ENCODE results near the gene EFCAB6. TPM values are rescaled to one million over a fixed set of nuclear protein-coding genes. Genes with fewer than 3 reads are reported as not detected.

The EFCAB6 gene
- total RNA-seq, 1 donor: 0.86 TPM

GRCh38 chr22:43736651-43737050 is 75.5 kb downstream of the EFCAB6 start:
- DNase-seq (ENCODE audit: low read depth): no peak
- no peak overlapping the region for H3K4me3 ChIP-seq (ENCODE audit: low read depth, low read length)
- TF ChIP-seq CTCF (IDR thresholded peaks at IDR 0.05; ENCODE audit: insufficient read depth, low read depth, low read length): no peak

- H3K4me3 ChIP-seq (ENCODE audit: low read depth, low read length): no peak overlapping the region
- TF ChIP-seq CTCF (IDR thresholded peaks at IDR 0.05; ENCODE audit: insufficient read depth, low read depth, low read length): no peak
- peak; percentile 17 for DNase-seq (ENCODE audit: low read depth)
Measured at GRCh38 chr22:43734370-43735150, 77.5 kb downstream of the EFCAB6 start.

DNA sequence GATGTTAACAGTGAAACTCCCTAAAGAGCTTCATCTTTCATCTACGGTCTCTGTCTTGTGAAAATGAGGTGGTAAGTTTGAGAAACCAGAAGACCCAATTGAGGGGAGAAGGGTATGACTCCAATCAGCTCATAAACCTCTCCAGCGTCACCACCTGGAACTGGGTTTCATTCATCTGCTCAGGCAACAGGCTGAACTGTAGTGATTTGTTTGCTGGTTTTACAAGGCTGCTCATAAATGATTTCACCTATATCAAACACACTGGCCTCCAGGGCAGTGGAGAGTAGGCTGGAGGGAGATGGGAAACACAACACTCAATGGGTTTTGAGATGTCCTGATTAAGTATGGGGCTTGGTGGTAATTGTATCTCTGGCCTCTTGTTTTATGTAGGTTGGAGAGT is 79.0 kb downstream of the EFCAB6 start:
- no peak overlapping the region for H3K4me3 ChIP-seq (ENCODE audit: low read depth, low read length)
- no peak for TF ChIP-seq CTCF (IDR thresholded peaks at IDR 0.05; ENCODE audit: insufficient read depth, low read depth, low read length)

GRCh38 chr22:43731988-43732387 is 80.1 kb downstream of the EFCAB6 start:
- H3K4me3 ChIP-seq (ENCODE audit: low read depth, low read length): no peak overlapping the region
- DNase-seq (ENCODE audit: low read depth): no peak
- TF ChIP-seq CTCF (IDR thresholded peaks at IDR 0.05; ENCODE audit: insufficient read depth, low read depth, low read length): no peak

More for the DNA sequence above, 79.0 kb downstream of the EFCAB6 start:
- DNase-seq (ENCODE audit: low read depth): no peak

- no peak for DNase-seq (ENCODE audit: low read depth)
- TF ChIP-seq CTCF (IDR thresholded peaks at IDR 0.05; ENCODE audit: insufficient read depth, low read depth, low read length): no peak
- no peak overlapping the region for H3K4me3 ChIP-seq (ENCODE audit: low read depth, low read length)
Measured at GRCh38 chr22:43726964-43727543, 85.1 kb downstream of the EFCAB6 start.

GRCh38 chr22:43726322-43726721 is 85.8 kb downstream of the EFCAB6 start:
- no peak overlapping the region for H3K4me3 ChIP-seq (ENCODE audit: low read depth, low read length)
- no peak for TF ChIP-seq CTCF (IDR thresholded peaks at IDR 0.05; ENCODE audit: insufficient read depth, low read depth, low read length)
- DNase-seq (ENCODE audit: low read depth): no peak

All from fibroblast of villous mesenchyme (primary cell).